Measurements from ENCODE around the gene P4HA2. TPM values are rescaled to one million over a fixed set of nuclear protein-coding genes. Genes with fewer than 3 reads are reported as not detected.

The P4HA2 gene
- total and polyA plus RNA-seq, 2 experiments from 2014 or later: 5.9 to 8.0 TPM

GRCh38 chr5:132274050-132274792 is 46.6 kb upstream of the P4HA2 start (continued):
- TF ChIP-seq ZNF114 (CRISPR knock-in tag; IDR thresholded peaks at IDR 0.05) (no peak), CTCF (conservative IDR thresholded peaks at IDR 0.05; ENCODE audit: low read depth in 2 of 2) (no peak), POLR2AphosphoS5 (IDR thresholded peaks at IDR 0.05; ENCODE audit: low read depth) (no peak), ETS1 (IDR thresholded peaks at IDR 0.05) (no peak), ZNF331 (CRISPR knock-in tag; IDR thresholded peaks at IDR 0.05; ENCODE audit: low read depth) (no peak), JUNB (IDR thresholded peaks at IDR 0.05; ENCODE audit: unreplicated experiment) (no peak), REST (IDR thresholded peaks at IDR 0.05; ENCODE audit: unreplicated experiment) (no peak), STAT1 (IDR thresholded peaks at IDR 0.05; ENCODE audit: unreplicated experiment) (no peak), EZH2 (IDR thresholded peaks at IDR 0.05; ENCODE audit: low read depth, unreplicated experiment) (no peak), NANOG (IDR thresholded peaks at IDR 0.05; ENCODE audit: borderline replicate concordance) (no peak)

- H3K36me3 Mint-ChIP-seq (ENCODE audit: low read depth): no peaks in the 10 kb centered on the region
- no peak overlapping the region for H3K4me3 Mint-ChIP-seq
- DNase-seq (ENCODE audit: low spot score) (no peak), ATAC-seq (no peak)
- Histone ChIP-seq H2AFZ (no peak overlapping the region), H3K79me2 (replicated peaks; ENCODE audit: insufficient read depth) (no peaks in the 10 kb centered on the region), H3K27me3 (ENCODE audit: insufficient read depth) (no peaks in the 10 kb centered on the region), H3K27ac (ENCODE audit: low read depth) (no peak overlapping the region), H3K4me3 (no peak overlapping the region), H3K9me2 (ENCODE audit: insufficient read depth) (no peaks in the 10 kb centered on the region), H3K4me2 (no peak overlapping the region), H3K4me1 (ENCODE audit: insufficient read depth) (0 out of 2 replicates have a peak, but pooled peaks cover 6% of the 10 kb centered on the region), H4K20me1 (replicated peaks; ENCODE audit: insufficient read depth) (no peaks in the 10 kb centered on the region), H3F3A (replicated peaks; ENCODE audit: low read depth) (peaks cover 5% of the 10 kb centered on the region; the same call in 1 of the 2 replicates), H3K36me3 (ENCODE audit: insufficient read depth) (no peaks in the 10 kb centered on the region)
- H3K9me3 Mint-ChIP-seq: no peaks in the 10 kb centered on the region
- H3K27ac Mint-ChIP-seq: no peak overlapping the region
- H3K4me1 Mint-ChIP-seq: peaks cover 25% of the 10 kb centered on the region
- H3K27me3 Mint-ChIP-seq (ENCODE audit: insufficient read depth, low read depth, poor library complexity): peaks cover 6% of the 10 kb centered on the region
- TF ChIP-seq STAT1 (IDR thresholded peaks at IDR 0.05; ENCODE audit: unreplicated experiment) (no peak), REST (IDR thresholded peaks at IDR 0.05; ENCODE audit: unreplicated experiment) (no peak), ETS1 (IDR thresholded peaks at IDR 0.05) (no peak), ZNF114 (CRISPR knock-in tag; IDR thresholded peaks at IDR 0.05) (no peak), JUNB (IDR thresholded peaks at IDR 0.05; ENCODE audit: unreplicated experiment) (no peak), ZNF331 (CRISPR knock-in tag; IDR thresholded peaks at IDR 0.05; ENCODE audit: low read depth) (no peak), CREB1 (CRISPR knock-in tag; IDR thresholded peaks at IDR 0.05; ENCODE audit: low read depth) (no peak), POLR2AphosphoS5 (IDR thresholded peaks at IDR 0.05; ENCODE audit: low read depth) (no peak), NANOG (IDR thresholded peaks at IDR 0.05; ENCODE audit: borderline replicate concordance) (no peak), CTCF (conservative IDR thresholded peaks at IDR 0.05; ENCODE audit: low read depth in 2 of 2) (no peak)
Observed at GRCh38 chr5:132273631-132274030, 46.0 kb upstream of the P4HA2 start.

Data from GM23338 (cell line).